GM10847 (cell line): ENCODE data around the gene SPHK1.

Experiments used
- POLR2A ChIP-seq: IDR thresholded peaks from 2 replicates; pipeline ENCODE4 v1.6.1; 2011; ENCODE audit not compliant: insufficient read length; ENCODE audit errors: extremely low read depth

The SPHK1 gene

DNA sequence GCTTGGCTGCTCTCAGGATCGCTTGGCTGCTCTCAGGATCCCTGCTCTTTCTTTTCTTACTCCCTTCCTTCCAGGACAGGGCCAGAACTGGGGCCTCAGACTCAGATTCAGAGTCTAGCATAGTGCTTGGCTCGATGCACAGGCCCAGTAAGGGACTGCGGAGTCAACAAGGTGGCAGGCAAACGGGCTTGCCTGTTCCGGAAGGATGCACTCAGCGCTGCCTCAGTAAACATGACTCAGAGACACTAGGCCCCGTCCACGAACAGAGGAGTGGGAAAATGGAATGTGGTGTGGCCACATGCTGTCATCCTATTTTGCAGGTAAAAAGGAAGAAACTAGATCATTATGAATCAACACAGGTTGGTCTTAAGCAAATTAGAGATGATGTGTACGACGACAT, 9.8 kb downstream of the SPHK1 start:
- TF ChIP-seq POLR2A: no peak

DNA sequence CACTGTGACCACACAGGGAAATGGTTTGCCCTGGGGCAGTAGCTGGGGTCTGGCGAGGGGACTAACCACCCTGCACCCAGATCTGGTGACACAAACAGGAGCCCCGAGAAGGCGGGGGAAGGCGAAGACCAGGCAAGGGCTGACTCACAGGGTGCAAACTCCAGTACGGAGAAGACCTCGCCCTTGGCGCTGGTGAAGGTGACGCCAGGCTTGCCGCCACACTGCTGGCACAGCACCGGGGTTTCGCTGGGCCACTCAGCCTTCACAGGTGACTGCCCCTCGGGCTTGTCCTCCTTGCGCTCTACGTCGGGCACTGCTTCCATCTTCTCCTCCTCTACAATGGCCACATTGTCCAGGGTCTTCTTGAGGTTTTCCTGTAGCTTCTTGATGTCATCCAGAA, 11.6 kb downstream of the SPHK1 start:
- TF ChIP-seq POLR2A: no peak

- no peak for TF ChIP-seq POLR2A
Observed at GRCh38 chr17:76397184-76397583, 12.8 kb downstream of the SPHK1 start.

GRCh38 chr17:76397687-76398522, 13.5 kb downstream of the SPHK1 start:
- no peak for TF ChIP-seq POLR2A

- no peak for TF ChIP-seq POLR2A
Observed at GRCh38 chr17:76398523-76399174, 14.2 kb downstream of the SPHK1 start.

GRCh38 chr17:76399175-76400172, 15.1 kb downstream of the SPHK1 start:
- no peak for TF ChIP-seq POLR2A

- TF ChIP-seq POLR2A: no peak
Observed at GRCh38 chr17:76402711-76403110, 18.3 kb downstream of the SPHK1 start.

DNA sequence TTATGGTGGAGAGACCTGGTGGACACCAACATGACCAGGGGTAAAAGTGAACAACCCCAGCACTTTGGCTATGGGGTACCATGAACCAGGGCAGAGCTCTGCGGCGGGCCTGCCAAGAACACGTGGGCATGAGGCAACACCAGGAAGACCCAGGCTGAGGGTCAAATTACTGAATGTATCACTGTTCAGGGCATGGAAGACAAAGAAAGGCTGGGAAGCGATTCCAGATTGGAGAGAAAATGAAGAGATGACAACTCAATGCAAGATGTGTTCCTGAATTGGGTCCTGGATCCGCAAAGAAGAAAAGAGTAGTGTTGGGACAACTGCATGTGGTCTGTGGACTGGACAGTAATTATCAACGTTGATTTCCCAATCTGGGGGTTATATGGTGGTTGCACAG, 19.8 kb downstream of the SPHK1 start:
- no peak for TF ChIP-seq POLR2A

DNA sequence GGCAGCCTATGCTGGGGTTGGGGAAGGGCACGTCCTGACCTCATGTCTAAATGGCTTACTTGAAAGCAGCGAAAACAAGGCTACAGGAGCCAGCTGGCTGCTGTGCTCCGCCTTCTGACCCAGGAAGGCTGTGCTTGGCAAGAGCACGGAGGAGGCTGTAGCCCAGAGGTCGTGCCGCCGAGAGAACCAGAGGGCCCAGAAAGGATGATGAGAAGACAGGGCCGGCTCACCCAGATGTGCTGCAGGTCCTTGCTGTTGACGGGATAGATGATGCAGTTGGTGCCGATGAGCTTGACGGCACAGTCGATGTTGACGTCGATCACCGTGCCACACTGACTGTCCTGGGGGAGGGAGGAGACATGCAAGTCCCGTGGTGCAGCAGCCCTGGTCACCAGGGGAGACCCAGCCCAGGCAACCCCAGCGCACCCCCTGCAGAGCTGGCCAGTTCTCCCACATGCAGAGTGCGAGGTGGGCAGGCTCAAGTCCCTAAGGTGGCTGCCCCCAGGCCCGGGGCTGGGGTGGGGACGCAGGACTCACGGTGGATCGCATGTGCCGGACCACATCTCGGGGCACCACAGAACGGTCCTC, 20.7 kb downstream of the SPHK1 start:
- TF ChIP-seq POLR2A: no peak

DNA sequence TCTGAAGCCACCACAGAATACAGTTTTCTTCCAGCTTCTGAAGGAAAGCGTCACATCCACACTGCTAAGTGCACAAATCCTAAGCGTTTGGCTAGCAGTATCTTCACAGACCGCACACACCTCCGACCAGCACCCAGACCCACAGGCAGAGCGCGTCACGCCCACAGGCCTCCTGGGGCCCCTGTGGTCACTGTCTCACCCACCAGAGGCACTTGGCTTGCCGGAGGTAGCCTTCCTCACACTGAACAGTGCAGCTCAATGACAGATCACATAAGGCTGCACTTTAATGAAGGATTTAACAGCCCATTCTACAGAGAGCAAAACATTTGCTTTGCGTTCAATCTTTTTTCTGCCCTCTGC, 21.2 kb downstream of the SPHK1 start:
- TF ChIP-seq POLR2A: no peak

GRCh38 chr17:76405967-76406647, 21.7 kb downstream of the SPHK1 start:
- no peak for TF ChIP-seq POLR2A

- no peak for TF ChIP-seq POLR2A
Observed at GRCh38 chr17:76407509-76407908, 23.1 kb downstream of the SPHK1 start.

GRCh38 chr17:76408037-76408849, 23.8 kb downstream of the SPHK1 start:
- TF ChIP-seq POLR2A: no peak
